Gastroesophageal sphincter (tissue), 4 donors: Measurements from ENCODE around the gene COBLL1. TPM values are rescaled to one million over a fixed set of nuclear protein-coding genes. Genes with fewer than 3 reads are reported as not detected.

Experiments
- ATAC-seq: fragments of 150-250 bp; one replicate; pipeline ENCODE4 v1.9.1; 2016; ENCODE audit warnings: mild to moderate bottlenecking, moderate library complexity
- H3K27ac ChIP-seq, 4 donors: fragments of 200-600 bp; sonication (generic) in 3 of 4; 1 replicate in 3 of 4; 2 replicates in 1 of 4; pipeline ENCODE4 v1.5.1; 2016 to 2019
- H3K27me3 ChIP-seq: fragments of 200-600 bp; sonication (generic); one replicate; pipeline ENCODE4 v1.5.1; 2019
- H3K36me3 ChIP-seq, 2 donors: fragments of 200-600 bp; sonication (generic); one replicate each; pipeline ENCODE4 v1.5.1; 2019; ENCODE audit warnings: control low read depth in 1 of 2
- H3K4me1 ChIP-seq, 3 donors: fragments of 200-600 bp; sonication (generic); 1 replicate in 2 of 3; 2 replicates in 1 of 3; pipeline ENCODE4 v1.5.1; 2016 to 2019; ENCODE audit warnings: control low read depth in 2 of 3
- H3K4me3 ChIP-seq, 2 donors: fragments of 200-600 bp; sonication (generic); one replicate each; pipeline ENCODE4 v1.5.1; 2019; ENCODE audit warnings: mild to moderate bottlenecking in 1 of 2, moderate library complexity in 1 of 2
- H3K9me3 ChIP-seq, 3 donors: fragments of 200-600 bp; sonication (generic); one replicate each; pipeline ENCODE4 v1.5.1; 2017 to 2019; ENCODE audit warnings: control low read depth in 2 of 3
- EP300 ChIP-seq: sonication (generic); formaldehyde crosslinking; IDR thresholded peaks from one replicate; pipeline ENCODE4 v1.6.1; 2017; ENCODE audit warnings: antibody characterized with exemption, mild to moderate bottlenecking
- POLR2A ChIP-seq, 2 donors: fragments of 450-650 bp; IDR thresholded peaks; one replicate each; pipeline ENCODE4 v1.6.1; 2017; ENCODE audit warnings: antibody characterized with exemption in 2 of 2, mild to moderate bottlenecking in 2 of 2, moderate library complexity in 1 of 2
- POLR2AphosphoS5 ChIP-seq: sonication (generic); formaldehyde crosslinking; IDR thresholded peaks from one replicate; pipeline ENCODE4 v1.6.1; 2017; ENCODE audit warnings: antibody characterized with exemption
- WGBS, 2 donors: methylation state at CpG; one replicate each; pipeline ENCODE4 v1.1.5; 2018; ENCODE audit warnings: low coverage in 1 of 2; 5-methylcytosine and 5-hydroxymethylcytosine counted together
- total RNA-seq, 4 donors: library from RNA; depleted of rRNA; stranded (reverse); fragments of >200 nt; gene quantifications; one replicate each; pipeline ENCODE4 v1.1.0, GENCODE V29; 2016
- TF ChIP-seq, protein P1 (sequence below), 4 experiments: fragments of 200-600 bp in 2 of 4; fragments of 450-650 bp in 2 of 4; sonication (generic) in 1 of 4; IDR thresholded peaks; one replicate each; pipeline ENCODE4 v1.5.1; 2017 to 2019; ENCODE audit warnings: antibody characterized with exemption in 4 of 4, mild to moderate bottlenecking in 2 of 4, moderate library complexity in 2 of 4

The COBLL1 gene
- total RNA-seq, 4 donors from 2014 or later, result 25.7 to 71.6 (median 56.6) TPM

DNA sequence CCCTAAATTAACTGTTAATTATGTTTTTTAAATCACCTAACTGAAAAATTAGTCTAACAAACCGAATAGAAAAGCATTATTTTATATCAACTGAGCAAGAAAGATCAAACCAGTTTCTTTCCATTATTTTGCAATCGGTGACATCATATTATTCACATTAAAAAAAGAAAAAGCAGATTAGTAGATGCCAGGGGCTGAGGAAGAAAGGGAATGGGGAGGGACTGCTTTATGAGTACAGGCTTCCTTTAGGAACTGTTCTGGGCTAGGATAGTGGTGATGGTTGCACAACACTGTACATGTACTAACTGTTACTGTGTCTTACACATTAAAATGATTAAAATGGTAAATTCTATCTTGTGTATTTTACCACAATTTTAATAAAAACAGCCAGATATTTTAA is 59.3 kb downstream of the COBLL1 start:
- WGBS, 2 donors, result 42 to 46% methylated on average over 2 of the region's 2 CpGs
- H3K27me3 ChIP-seq, result no peaks in the 10 kb centered on the region
- H3K4me1 ChIP-seq, result peaks cover 22 to 87% (median 38%) of the 10 kb centered on the region in 3 donors
- H3K9me3 ChIP-seq, result no peaks in the 10 kb centered on the region
- peak overlapping the region; percentile 59 to 87 (median 71) for H3K27ac ChIP-seq
- H3K4me3 ChIP-seq, result no peak overlapping the region
- TF ChIP-seq POLR2AphosphoS5, result no peak
- TF ChIP-seq EP300, result no peak
- TF ChIP-seq, protein P1, sequence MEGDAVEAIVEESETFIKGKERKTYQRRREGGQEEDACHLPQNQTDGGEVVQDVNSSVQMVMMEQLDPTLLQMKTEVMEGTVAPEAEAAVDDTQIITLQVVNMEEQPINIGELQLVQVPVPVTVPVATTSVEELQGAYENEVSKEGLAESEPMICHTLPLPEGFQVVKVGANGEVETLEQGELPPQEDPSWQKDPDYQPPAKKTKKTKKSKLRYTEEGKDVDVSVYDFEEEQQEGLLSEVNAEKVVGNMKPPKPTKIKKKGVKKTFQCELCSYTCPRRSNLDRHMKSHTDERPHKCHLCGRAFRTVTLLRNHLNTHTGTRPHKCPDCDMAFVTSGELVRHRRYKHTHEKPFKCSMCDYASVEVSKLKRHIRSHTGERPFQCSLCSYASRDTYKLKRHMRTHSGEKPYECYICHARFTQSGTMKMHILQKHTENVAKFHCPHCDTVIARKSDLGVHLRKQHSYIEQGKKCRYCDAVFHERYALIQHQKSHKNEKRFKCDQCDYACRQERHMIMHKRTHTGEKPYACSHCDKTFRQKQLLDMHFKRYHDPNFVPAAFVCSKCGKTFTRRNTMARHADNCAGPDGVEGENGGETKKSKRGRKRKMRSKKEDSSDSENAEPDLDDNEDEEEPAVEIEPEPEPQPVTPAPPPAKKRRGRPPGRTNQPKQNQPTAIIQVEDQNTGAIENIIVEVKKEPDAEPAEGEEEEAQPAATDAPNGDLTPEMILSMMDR (IDR thresholded peaks at IDR 0.05), result no peak
- TF ChIP-seq POLR2A (IDR thresholded peaks at IDR 0.05), result no peak
- peak; percentile 90 for ATAC-seq
- H3K36me3 ChIP-seq, result no peaks in the 10 kb centered on the region

DNA sequence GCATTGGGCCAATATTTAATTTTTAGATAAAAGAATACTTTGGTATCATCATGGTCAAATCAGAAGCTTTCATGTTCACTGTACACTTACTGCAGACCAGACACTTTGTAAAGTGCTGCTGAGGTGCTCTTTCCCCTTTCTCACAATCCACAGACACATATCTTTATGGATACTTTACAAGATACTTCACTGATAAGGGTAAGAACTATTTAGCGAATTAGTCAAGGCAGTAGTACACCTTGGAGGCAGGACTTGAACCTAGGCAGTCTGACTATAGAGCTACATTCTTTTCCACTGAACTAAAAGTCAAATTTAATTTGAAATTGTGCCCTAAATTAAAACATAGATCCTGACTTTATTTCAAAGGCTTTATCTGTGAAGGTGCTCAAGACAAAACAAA is 60.2 kb downstream of the COBLL1 start:
- peak overlapping the region; percentile 59 to 87 (median 71) for H3K27ac ChIP-seq
- H3K4me1 ChIP-seq, result peaks cover 22 to 82% (median 32%) of the 10 kb centered on the region in 3 donors
- ATAC-seq, result no peak

DNA sequence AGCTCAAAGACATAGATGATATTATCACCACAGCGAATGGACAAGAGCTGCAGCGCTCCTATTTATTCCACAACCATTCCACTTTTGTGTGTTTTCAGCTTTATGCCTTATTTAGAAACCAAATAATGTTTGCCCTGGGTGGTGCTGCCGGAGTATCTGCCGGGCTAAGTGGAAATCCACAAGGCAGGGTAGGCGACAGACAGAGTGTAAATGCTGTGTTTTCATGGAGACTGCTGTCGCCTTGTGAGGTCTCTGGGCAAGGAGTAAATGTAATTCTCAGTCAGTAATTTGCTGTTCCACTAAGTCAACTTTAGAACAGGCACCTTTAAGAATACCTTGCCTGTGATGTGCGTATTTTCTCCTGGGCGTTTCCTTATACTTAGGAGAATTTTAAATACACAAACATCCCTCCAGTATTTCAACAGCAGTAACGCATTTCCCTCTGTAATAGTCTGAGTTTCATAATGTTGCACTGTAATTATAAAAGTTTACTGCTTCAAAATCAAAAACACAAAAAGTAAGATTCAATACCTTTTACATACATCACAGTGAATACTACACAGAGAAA is 60.9 kb downstream of the COBLL1 start:
- Histone ChIP-seq H3K27ac (peak overlapping the region; percentile 49 to 87 (median 69)), H3K4me3 (no peak overlapping the region), H3K9me3 (no peaks in the 10 kb centered on the region), H3K4me1 (peaks cover 17 to 75% (median 26%) of the 10 kb centered on the region in 3 donors), H3K36me3 (no peaks in the 10 kb centered on the region), H3K27me3 (no peaks in the 10 kb centered on the region)
- no peak for ATAC-seq
- 73 to 78% methylated on average over 8 to 9 of the region's 9 CpGs for WGBS, 2 donors
- no peak for TF ChIP-seq POLR2A (IDR thresholded peaks at IDR 0.05)
- TF ChIP-seq EP300, result no peak
- TF ChIP-seq, protein P1 (IDR thresholded peaks at IDR 0.05), result no peak
- TF ChIP-seq POLR2AphosphoS5, result no peak

More for the DNA sequence above, 60.2 kb downstream of the COBLL1 start:
- TF ChIP-seq, protein P1 (IDR thresholded peaks at IDR 0.05), result no peak
- TF ChIP-seq POLR2AphosphoS5 (no peak), POLR2A (IDR thresholded peaks at IDR 0.05) (no peak), EP300 (no peak)
- no peaks in the 10 kb centered on the region for H3K36me3 ChIP-seq
- H3K27me3 ChIP-seq, result no peaks in the 10 kb centered on the region
- 81 to 88% methylated on average over 1 of the region's 1 CpG for WGBS, 2 donors
- H3K4me3 ChIP-seq, result no peak overlapping the region
- H3K9me3 ChIP-seq, result no peaks in the 10 kb centered on the region

DNA sequence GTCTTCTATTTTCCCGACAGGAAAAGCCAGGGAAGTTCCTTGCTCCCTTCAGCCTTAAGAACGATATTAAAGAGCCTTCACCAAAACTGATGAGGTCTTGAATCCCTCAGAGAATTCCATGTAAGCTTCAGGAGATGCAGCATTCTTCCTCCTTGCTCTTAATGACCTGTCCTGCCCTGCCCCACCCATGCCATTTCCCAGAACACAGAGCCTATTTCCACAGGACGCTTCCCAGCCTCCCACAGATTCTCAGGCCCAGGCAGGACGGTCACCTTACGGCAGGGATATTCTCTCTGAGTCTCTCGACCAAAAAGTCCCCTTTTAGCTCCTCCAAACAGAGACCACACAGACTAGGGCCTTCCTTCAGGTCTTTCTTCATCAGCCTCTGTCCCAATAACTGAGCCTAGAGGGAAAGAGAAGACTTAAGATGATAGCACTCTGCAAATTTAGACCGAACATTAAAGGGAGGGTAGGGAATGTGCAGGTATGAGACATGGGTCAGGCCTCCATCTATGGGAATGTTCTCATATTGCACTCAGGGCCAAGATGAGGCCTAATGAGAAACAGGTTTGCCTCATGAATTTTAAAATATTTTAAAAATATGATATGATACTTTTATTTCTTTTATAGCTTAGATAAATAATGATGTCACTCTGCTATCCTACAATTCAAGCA is 62.1 kb downstream of the COBLL1 start:
- H3K9me3 ChIP-seq, result no peaks in the 10 kb centered on the region
- no peak for TF ChIP-seq POLR2AphosphoS5
- no peak for TF ChIP-seq EP300
- TF ChIP-seq, protein P1 (IDR thresholded peaks at IDR 0.05), result no peak
- no peak for TF ChIP-seq POLR2A (IDR thresholded peaks at IDR 0.05)
- no peaks in the 10 kb centered on the region for H3K36me3 ChIP-seq
- 60 to 100% methylated on average over 1 to 4 of the region's 7 CpGs for WGBS, 2 donors
- ATAC-seq, result no peak
- peak overlapping the region in 2 of 4 donors; percentile 33 to 43 for H3K27ac ChIP-seq
- no peak overlapping the region for H3K4me3 ChIP-seq
- peaks cover 17 to 63% (median 17%) of the 10 kb centered on the region in 3 donors for H3K4me1 ChIP-seq
- no peaks in the 10 kb centered on the region for H3K27me3 ChIP-seq

DNA sequence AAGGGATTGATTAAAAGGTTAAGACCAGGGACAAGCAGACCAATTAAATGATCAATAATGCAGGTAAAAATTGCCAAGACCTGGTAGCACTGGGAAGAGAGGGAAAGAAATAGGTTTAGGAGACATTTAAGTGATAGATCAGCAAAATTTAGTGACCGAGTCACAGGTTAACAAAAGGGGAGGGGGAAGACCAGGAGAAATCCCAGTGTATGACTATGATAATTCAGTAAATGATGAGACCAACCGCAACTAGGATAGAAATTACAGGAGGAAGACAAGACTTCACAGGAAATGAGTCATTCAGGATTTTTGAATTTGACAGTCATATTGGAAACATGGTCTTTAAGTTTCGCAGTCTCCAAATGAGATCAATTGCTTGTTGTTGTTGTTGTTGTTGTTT is 62.9 kb downstream of the COBLL1 start:
- Histone ChIP-seq H3K27me3 (no peaks in the 10 kb centered on the region), H3K27ac (no peak overlapping the region), H3K36me3 (no peaks in the 10 kb centered on the region), H3K4me3 (no peak overlapping the region), H3K9me3 (no peaks in the 10 kb centered on the region), H3K4me1 (peaks cover 12 to 59% (median 14%) of the 10 kb centered on the region in 3 donors)
- TF ChIP-seq POLR2A (IDR thresholded peaks at IDR 0.05) (no peak), POLR2AphosphoS5 (no peak), EP300 (no peak)
- TF ChIP-seq, protein P1 (IDR thresholded peaks at IDR 0.05), result no peak
- ATAC-seq, result no peak
- 80 to 94% methylated on average over 2 to 3 of the region's 3 CpGs for WGBS, 2 donors
